Measurements from ENCODE around the gene HPD.

The HPD gene

GRCh38 chr12:121809712-121810116, 48.9 kb downstream of the HPD start:
- DNase-seq, result no peak

- DNase-seq, result no peak
Measured at GRCh38 chr12:121808623-121809022, 50.0 kb downstream of the HPD start.

- DNase-seq, result no peak
Measured at GRCh38 chr12:121807642-121808347, 50.9 kb downstream of the HPD start.

GRCh38 chr12:121806546-121807423, 51.9 kb downstream of the HPD start:
- DNase-seq, result no peak

GRCh38 chr12:121806009-121806545, 52.6 kb downstream of the HPD start:
- DNase-seq, result no peak

GRCh38 chr12:121805171-121806008, 53.3 kb downstream of the HPD start:
- DNase-seq, result no peak

GRCh38 chr12:121804417-121805111, 54.1 kb downstream of the HPD start:
- peak; percentile 70 for DNase-seq

GRCh38 chr12:121803861-121804416, 54.7 kb downstream of the HPD start, which contains the start of gene SETD1B:
Gene SETD1B (plus strand): TSS chr12:121804009. CDS start chr12:121804738, 729 bp downstream.
- DNase-seq, result no peak

GRCh38 chr12:121802843-121803698, 55.6 kb downstream of the HPD start:
- DNase-seq, result peak; percentile 83

- no peak for DNase-seq
Measured at GRCh38 chr12:121802485-121802842, 56.2 kb downstream of the HPD start.

GRCh38 chr12:121801595-121802484, 56.8 kb downstream of the HPD start:
- peak; percentile 53 for DNase-seq

GRCh38 chr12:121800694-121801594, 57.7 kb downstream of the HPD start:
- DNase-seq, result peak; percentile 73

GRCh38 chr12:121799842-121800693, 58.6 kb downstream of the HPD start:
- peak; percentile 74 for DNase-seq

GRCh38 chr12:121799156-121799841, 59.4 kb downstream of the HPD start:
- DNase-seq, result peak; percentile 53

GRCh38 chr12:121798787-121799155, 59.9 kb downstream of the HPD start:
- DNase-seq, result no peak

GRCh38 chr12:121797937-121798786, 60.5 kb downstream of the HPD start:
- no peak for DNase-seq
